Keratinocyte (primary cell): ENCODE measurements around the gene GLYATL1.

Experiments used
- CTCF ChIP-seq, 3 experiments: IDR thresholded peaks in 1 of 3; conservative IDR thresholded peaks in 1 of 3; optimal IDR thresholded peaks in 1 of 3; 2 replicates in 2 of 3; 3 replicates in 1 of 3; pipeline versions ENCODE3 to v1.5.1; 2011; ENCODE audit warnings: low read length in 3 of 3, mild to moderate bottlenecking in 3 of 3, moderate library complexity in 2 of 3, control low read depth in 1 of 3, inconsistent platforms in 1 of 3; ENCODE audit not compliant: insufficient read depth in 2 of 3; ENCODE audit errors: extremely low read depth in 1 of 3
- EZH2 ChIP-seq: IDR thresholded peaks from one replicate; pipeline ENCODE4 v1.6.1; 2012; ENCODE audit warnings: inconsistent platforms, mild to moderate bottlenecking, low read length, moderate library complexity

GRCh38 chr11:58958500-58958899 is 19.2 kb downstream of the GLYATL1 start:
- peak; percentile 47 to 60 (median 48) for TF ChIP-seq CTCF (optimal IDR thresholded peaks at IDR 0.05 in 1 of 3, IDR thresholded peaks at IDR 0.05 in 1 of 3, conservative IDR thresholded peaks at IDR 0.05 in 1 of 3; ENCODE audit: extremely low read depth in 1 of 3, insufficient read depth in 2 of 3, low read length in 3 of 3)
- no peak for TF ChIP-seq EZH2
